K562 (cell line): ENCODE data around the gene EDN2. TPM values are rescaled to one million over a fixed set of nuclear protein-coding genes. Genes with fewer than 3 reads are reported as not detected.
A peak's percentile ranks its signal among the peaks of the same experiment; 100 is the strongest.

ENCODE experiments used
- FOXA3 ChIP-seq, 2 experiments: fragments of 450-650 bp in 1 of 2; sonication (generic) in 1 of 2; formaldehyde crosslinking; IDR thresholded peaks in 1 of 2; conservative IDR thresholded peaks in 1 of 2; 2 replicates each; pipeline versions ENCODE4 v1.4.0 to v1.8.0; 2020 to 2022; ENCODE audit warnings: mild to moderate bottlenecking in 2 of 2, missing genetic modification reagents in 1 of 2
- GATA2 ChIP-seq: sonication (generic); formaldehyde crosslinking; IDR thresholded peaks from 2 replicates; pipeline ENCODE4 v1.4.0; 2020; ENCODE audit warnings: mild to moderate bottlenecking, missing genetic modification reagents
- HDAC1 ChIP-seq, 2 experiments: fragments of 450-650 bp; IDR thresholded peaks; 2 replicates each; pipeline ENCODE4 v1.6.1; 2016 to 2017; ENCODE audit warnings: inconsistent platforms in 1 of 2, mild to moderate bottlenecking in 1 of 2, moderate library complexity in 1 of 2
- NCOA4 ChIP-seq: fragments of 450-650 bp; IDR thresholded peaks from 2 replicates; pipeline ENCODE4 v1.6.1; 2018; ENCODE audit warnings: mild to moderate bottlenecking; ENCODE audit not compliant: partially characterized antibody
- NR2C2 ChIP-seq, 2 experiments: fragments of 200-800 bp in 1 of 2; sonication (Bioruptor generic) in 1 of 2; sonication (generic) in 1 of 2; formaldehyde crosslinking in 1 of 2; IDR thresholded peaks; 2 replicates each; pipeline versions ENCODE4 v1.6.1 to v1.8.0; 2016 to 2022; ENCODE audit warnings: mild to moderate bottlenecking in 1 of 2, missing compliant biosample characterization in 1 of 2, missing genetic modification characterization in 1 of 2, missing genetic modification reagents in 1 of 2
- RBM34 ChIP-seq: fragments of 200-400 bp; formaldehyde crosslinking; IDR thresholded peaks from 2 replicates; pipeline ENCODE4 v1.6.1; 2018; ENCODE audit warnings: low read length, borderline replicate concordance; ENCODE audit not compliant: insufficient read depth
- STAG1 ChIP-seq: sonication (generic); formaldehyde crosslinking; IDR thresholded peaks from 2 replicates; pipeline ENCODE4 v1.5.0; 2020; ENCODE audit warnings: missing genetic modification reagents, borderline replicate concordance
- ZNF282 ChIP-seq: sonication (generic); formaldehyde crosslinking; IDR thresholded peaks from 2 replicates; pipeline ENCODE4 v1.8.1; 2023; ENCODE audit warnings: missing genetic modification reagents
- ZNF445 ChIP-seq: fragments of 250-450 bp; sonication (Bioruptor Pico); IDR thresholded peaks from 2 replicates; pipeline ENCODE4 v1.4.0; 2020; ENCODE audit warnings: low read depth, mild to moderate bottlenecking, moderate library complexity
- polyA plus RNA-seq, 8 experiments: library from polyadenylated mRNA; depleted of rRNA in 4 of 8; stranded (reverse) in 5 of 8; unstranded in 3 of 8; fragments of >200 nt; fragmentation: Nextera tagmentation in 2 of 8; fragmentation: Illumina TruSeq in 1 of 8; extraction: Ambion mirVana in 2 of 8; extraction: Trizol in 1 of 8; gene quantifications; 2 replicates each; pipeline versions ENCODE4 v1.2.1 to v1.2.3, GENCODE V29; 2011 to 2014; ENCODE audit warnings: inconsistent platforms in 1 of 8, missing spikeins in 1 of 8
- total RNA-seq, 7 experiments: library from RNA; depleted of rRNA in 6 of 7; stranded (reverse); fragments of >200 nt in 6 of 7; fragmentation: Illumina TruSeq in 2 of 7; extraction: Trizol in 2 of 7; gene quantifications; 2 replicates each; pipeline versions ENCODE4 v1.2.1 to v1.2.3, GENCODE V29; 2011 to 2021; ENCODE audit warnings: low replicate concordance in 1 of 7
- TF ChIP-seq, protein P1 (sequence below): fragments of 450-650 bp; IDR thresholded peaks from 2 replicates; pipeline ENCODE4 v1.7.0; 2016; ENCODE audit warnings: borderline replicate concordance
- TF ChIP-seq, protein P2 (sequence below): sonication (generic); formaldehyde crosslinking; IDR thresholded peaks from 2 replicates; pipeline ENCODE4 v1.4.0; 2020; ENCODE audit warnings: mild to moderate bottlenecking, missing genetic modification reagents
- TF ChIP-seq, protein P3 (sequence below): fragments of 450-650 bp; IDR thresholded peaks from 2 replicates; pipeline ENCODE4 v1.6.1; 2016
- TF ChIP-seq, protein P4 (sequence below): fragments of 450-650 bp; IDR thresholded peaks from 2 replicates; pipeline ENCODE4 v1.6.1; 2014; ENCODE audit warnings: low read depth, mild to moderate bottlenecking, moderate library complexity, borderline replicate concordance
- TF ChIP-seq, protein P5 (sequence below): sonication (generic); formaldehyde crosslinking; IDR thresholded peaks from 2 replicates; pipeline ENCODE4 v1.5.0; 2020; ENCODE audit warnings: missing genetic modification reagents
- TF ChIP-seq, protein P6 (sequence below): IDR thresholded peaks from 2 replicates; pipeline ENCODE4 v1.6.1; 2011; ENCODE audit not compliant: insufficient read length; ENCODE audit errors: extremely low read depth

The EDN2 gene
- total and polyA plus RNA-seq, 9 of the 15 experiments (the other 6 are each of a cell fraction or from before 2014, with no cell fraction given): not detected

DNA sequence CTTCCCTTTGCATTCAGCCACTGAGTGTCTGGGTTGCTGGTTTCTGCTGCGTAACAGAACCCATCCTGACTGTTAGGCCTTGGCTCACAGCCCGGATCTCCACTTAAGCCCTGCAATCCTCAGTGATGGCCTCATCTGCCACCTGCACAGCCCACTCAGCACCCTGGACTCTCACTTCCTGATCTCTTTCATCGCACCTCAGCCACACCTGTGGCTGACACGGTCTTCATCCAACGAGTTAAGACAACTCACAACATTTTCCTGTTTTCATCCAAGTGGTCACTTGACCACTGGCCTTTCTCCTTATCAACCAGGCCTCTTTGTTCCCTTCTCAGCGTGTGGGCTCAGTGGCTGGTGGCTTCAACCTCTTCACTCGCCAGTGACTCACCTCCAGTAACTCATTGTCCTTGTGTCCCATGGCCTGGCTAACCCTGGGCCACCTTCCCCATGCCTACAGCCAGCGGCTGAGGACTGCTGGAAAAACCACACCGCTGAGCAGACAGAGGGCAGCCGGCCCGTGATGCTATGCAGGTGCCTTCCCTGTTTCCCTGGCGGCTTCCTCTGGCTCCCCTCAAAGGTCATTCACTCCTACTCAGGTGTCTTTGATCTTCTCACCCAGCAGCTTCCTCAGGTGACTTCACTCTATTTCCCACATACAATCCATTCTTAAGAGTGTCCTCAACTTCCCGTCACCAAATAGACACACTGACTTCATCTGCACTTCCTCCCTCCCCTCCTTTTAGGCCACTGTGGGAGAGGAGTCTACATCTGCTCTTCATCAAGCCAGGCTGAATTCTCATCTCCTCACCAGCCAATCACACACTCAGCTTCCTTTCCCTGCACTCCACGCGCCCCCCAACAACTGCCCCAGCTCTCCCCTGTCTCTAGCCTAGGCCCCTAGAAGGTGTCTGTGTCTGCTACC is 19.9 kb upstream of the EDN2 start (continued):
- TF ChIP-seq, protein P1, sequence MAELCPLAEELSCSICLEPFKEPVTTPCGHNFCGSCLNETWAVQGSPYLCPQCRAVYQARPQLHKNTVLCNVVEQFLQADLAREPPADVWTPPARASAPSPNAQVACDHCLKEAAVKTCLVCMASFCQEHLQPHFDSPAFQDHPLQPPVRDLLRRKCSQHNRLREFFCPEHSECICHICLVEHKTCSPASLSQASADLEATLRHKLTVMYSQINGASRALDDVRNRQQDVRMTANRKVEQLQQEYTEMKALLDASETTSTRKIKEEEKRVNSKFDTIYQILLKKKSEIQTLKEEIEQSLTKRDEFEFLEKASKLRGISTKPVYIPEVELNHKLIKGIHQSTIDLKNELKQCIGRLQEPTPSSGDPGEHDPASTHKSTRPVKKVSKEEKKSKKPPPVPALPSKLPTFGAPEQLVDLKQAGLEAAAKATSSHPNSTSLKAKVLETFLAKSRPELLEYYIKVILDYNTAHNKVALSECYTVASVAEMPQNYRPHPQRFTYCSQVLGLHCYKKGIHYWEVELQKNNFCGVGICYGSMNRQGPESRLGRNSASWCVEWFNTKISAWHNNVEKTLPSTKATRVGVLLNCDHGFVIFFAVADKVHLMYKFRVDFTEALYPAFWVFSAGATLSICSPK: no peak
- TF ChIP-seq RBM34 (no peak), STAG1 (no peak), GATA2 (peak; percentile 47; the same call in 1 of the 2 replicates), ZNF445 (CRISPR knock-in tag) (no peak), NR2C2 (CRISPR knock-in tag; IDR thresholded peaks at IDR 0.05) (no peak), NR2C2 (tag; IDR thresholded peaks at IDR 0.05) (no peak), ZNF282 (CRISPR knock-in tag) (no peak), FOXA3 (CRISPR knock-in tag; conservative IDR thresholded peaks at IDR 0.05 in 1 of 2, IDR thresholded peaks at IDR 0.05 in 1 of 2) (peak in 1 of 2 experiments; percentile 25; a peak in 1 of 4 replicates), NCOA4 (no peak), HDAC1 (IDR thresholded peaks at IDR 0.05) (no peak)
- TF ChIP-seq, protein P2, sequence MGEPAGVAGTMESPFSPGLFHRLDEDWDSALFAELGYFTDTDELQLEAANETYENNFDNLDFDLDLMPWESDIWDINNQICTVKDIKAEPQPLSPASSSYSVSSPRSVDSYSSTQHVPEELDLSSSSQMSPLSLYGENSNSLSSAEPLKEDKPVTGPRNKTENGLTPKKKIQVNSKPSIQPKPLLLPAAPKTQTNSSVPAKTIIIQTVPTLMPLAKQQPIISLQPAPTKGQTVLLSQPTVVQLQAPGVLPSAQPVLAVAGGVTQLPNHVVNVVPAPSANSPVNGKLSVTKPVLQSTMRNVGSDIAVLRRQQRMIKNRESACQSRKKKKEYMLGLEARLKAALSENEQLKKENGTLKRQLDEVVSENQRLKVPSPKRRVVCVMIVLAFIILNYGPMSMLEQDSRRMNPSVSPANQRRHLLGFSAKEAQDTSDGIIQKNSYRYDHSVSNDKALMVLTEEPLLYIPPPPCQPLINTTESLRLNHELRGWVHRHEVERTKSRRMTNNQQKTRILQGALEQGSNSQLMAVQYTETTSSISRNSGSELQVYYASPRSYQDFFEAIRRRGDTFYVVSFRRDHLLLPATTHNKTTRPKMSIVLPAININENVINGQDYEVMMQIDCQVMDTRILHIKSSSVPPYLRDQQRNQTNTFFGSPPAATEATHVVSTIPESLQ (CRISPR knock-in tag): 0 out of 2 replicates have a peak, but pooled peaks have one; percentile 54
- TF ChIP-seq, protein P3, sequence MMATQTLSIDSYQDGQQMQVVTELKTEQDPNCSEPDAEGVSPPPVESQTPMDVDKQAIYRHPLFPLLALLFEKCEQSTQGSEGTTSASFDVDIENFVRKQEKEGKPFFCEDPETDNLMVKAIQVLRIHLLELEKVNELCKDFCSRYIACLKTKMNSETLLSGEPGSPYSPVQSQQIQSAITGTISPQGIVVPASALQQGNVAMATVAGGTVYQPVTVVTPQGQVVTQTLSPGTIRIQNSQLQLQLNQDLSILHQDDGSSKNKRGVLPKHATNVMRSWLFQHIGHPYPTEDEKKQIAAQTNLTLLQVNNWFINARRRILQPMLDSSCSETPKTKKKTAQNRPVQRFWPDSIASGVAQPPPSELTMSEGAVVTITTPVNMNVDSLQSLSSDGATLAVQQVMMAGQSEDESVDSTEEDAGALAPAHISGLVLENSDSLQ: no peak
- TF ChIP-seq, protein P4, sequence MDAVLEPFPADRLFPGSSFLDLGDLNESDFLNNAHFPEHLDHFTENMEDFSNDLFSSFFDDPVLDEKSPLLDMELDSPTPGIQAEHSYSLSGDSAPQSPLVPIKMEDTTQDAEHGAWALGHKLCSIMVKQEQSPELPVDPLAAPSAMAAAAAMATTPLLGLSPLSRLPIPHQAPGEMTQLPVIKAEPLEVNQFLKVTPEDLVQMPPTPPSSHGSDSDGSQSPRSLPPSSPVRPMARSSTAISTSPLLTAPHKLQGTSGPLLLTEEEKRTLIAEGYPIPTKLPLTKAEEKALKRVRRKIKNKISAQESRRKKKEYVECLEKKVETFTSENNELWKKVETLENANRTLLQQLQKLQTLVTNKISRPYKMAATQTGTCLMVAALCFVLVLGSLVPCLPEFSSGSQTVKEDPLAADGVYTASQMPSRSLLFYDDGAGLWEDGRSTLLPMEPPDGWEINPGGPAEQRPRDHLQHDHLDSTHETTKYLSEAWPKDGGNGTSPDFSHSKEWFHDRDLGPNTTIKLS: no peak
- TF ChIP-seq, protein P5, sequence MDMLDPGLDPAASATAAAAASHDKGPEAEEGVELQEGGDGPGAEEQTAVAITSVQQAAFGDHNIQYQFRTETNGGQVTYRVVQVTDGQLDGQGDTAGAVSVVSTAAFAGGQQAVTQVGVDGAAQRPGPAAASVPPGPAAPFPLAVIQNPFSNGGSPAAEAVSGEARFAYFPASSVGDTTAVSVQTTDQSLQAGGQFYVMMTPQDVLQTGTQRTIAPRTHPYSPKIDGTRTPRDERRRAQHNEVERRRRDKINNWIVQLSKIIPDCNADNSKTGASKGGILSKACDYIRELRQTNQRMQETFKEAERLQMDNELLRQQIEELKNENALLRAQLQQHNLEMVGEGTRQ (CRISPR knock-in tag): no peak
- TF ChIP-seq, protein P6, sequence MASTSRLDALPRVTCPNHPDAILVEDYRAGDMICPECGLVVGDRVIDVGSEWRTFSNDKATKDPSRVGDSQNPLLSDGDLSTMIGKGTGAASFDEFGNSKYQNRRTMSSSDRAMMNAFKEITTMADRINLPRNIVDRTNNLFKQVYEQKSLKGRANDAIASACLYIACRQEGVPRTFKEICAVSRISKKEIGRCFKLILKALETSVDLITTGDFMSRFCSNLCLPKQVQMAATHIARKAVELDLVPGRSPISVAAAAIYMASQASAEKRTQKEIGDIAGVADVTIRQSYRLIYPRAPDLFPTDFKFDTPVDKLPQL: no peak
